Stimulated activated CD8-positive, alpha-beta memory T cell treated with anti-CD3 and anti-CD28 coated beads, Interleukin-4, amount 100 ng/mL, for 24 hours (primary cell): ENCODE measurements around the gene HSPA9.
"Not testable (repeated sequence)": the region's sequence is repeated elsewhere in the genome, so short reads cannot be mapped to it uniquely, and the experiment has no call there.

Source experiments
- DNase-seq: peaks from one replicate; pipeline ENCODE4 v3.0.0-alpha.2; 2020; ENCODE audit warnings: low read depth

Gene HSPA9

GRCh38 chr5:138529812-138530211 is 45.4 kb downstream of the HSPA9 start:
- no peak for DNase-seq

GRCh38 chr5:138528744-138529469 is 46.3 kb downstream of the HSPA9 start:
- DNase-seq = no peak

- DNase-seq = no peak
Observed at GRCh38 chr5:138528208-138528607, 47.0 kb downstream of the HSPA9 start.

- DNase-seq = no peak
Observed at GRCh38 chr5:138527170-138527569, 48.0 kb downstream of the HSPA9 start.

GRCh38 chr5:138523406-138523805 is 51.8 kb downstream of the HSPA9 start:
- no peak for DNase-seq

GRCh38 chr5:138520971-138521370 is 54.2 kb downstream of the HSPA9 start:
- DNase-seq = no peak

GRCh38 chr5:138517437-138517836 is 57.8 kb downstream of the HSPA9 start:
- DNase-seq = no peak

- no peak for DNase-seq
Observed at GRCh38 chr5:138515556-138516245, 59.5 kb downstream of the HSPA9 start.

- no peak for DNase-seq
Observed at GRCh38 chr5:138514021-138514420, 61.2 kb downstream of the HSPA9 start.

GRCh38 chr5:138508958-138509357 is 66.2 kb downstream of the HSPA9 start:
- DNase-seq = no peak

GRCh38 chr5:138507485-138507884 is 67.7 kb downstream of the HSPA9 start:
- DNase-seq = not testable (repeated sequence)

GRCh38 chr5:138506370-138507306 is 68.6 kb downstream of the HSPA9 start:
- DNase-seq = no peak

GRCh38 chr5:138504799-138505198 is 70.4 kb downstream of the HSPA9 start:
- DNase-seq = no peak
